GM21515 (cell line): Measurements from ENCODE around the gene CTNNA2.
"Not testable (repeated sequence)": the region's sequence is repeated elsewhere in the genome, so short reads cannot be mapped to it uniquely, and the experiment has no call there.

Source experiments
- ATAC-seq: cut with Tn5 transposase; IDR thresholded peaks from one replicate; pipeline ENCODE4 v1.9.1; 2021; ENCODE audit not compliant: unreplicated experiment

Gene CTNNA2

GRCh38 chr2:80014637-80015036, 501.8 kb downstream of the CTNNA2 start:
- no peak for ATAC-seq

GRCh38 chr2:80016171-80016570, 503.3 kb downstream of the CTNNA2 start:
- no peak for ATAC-seq

GRCh38 chr2:80019571-80020460, 507.0 kb downstream of the CTNNA2 start:
- no peak for ATAC-seq

- ATAC-seq: no peak
Observed at GRCh38 chr2:80022018-80022417, 509.2 kb downstream of the CTNNA2 start.

GRCh38 chr2:80026040-80026729, 513.3 kb downstream of the CTNNA2 start:
- no peak for ATAC-seq

- no peak for ATAC-seq
Observed at GRCh38 chr2:80028051-80028450, 515.2 kb downstream of the CTNNA2 start.

- no peak for ATAC-seq
Observed at GRCh38 chr2:80028584-80028983, 515.7 kb downstream of the CTNNA2 start.

GRCh38 chr2:80030135-80030534, 517.3 kb downstream of the CTNNA2 start:
- no peak for ATAC-seq

GRCh38 chr2:80032684-80033083, 519.8 kb downstream of the CTNNA2 start:
- not testable (repeated sequence) for ATAC-seq

GRCh38 chr2:80035749-80036285, 523.0 kb downstream of the CTNNA2 start:
- ATAC-seq: no peak

- ATAC-seq: no peak
Observed at GRCh38 chr2:80037310-80037709, 524.5 kb downstream of the CTNNA2 start.

- no peak for ATAC-seq
Observed at GRCh38 chr2:80040226-80040625, 527.4 kb downstream of the CTNNA2 start.

GRCh38 chr2:80042635-80043034, 529.8 kb downstream of the CTNNA2 start:
- ATAC-seq: no peak

GRCh38 chr2:80048296-80048695, 535.4 kb downstream of the CTNNA2 start:
- ATAC-seq: no peak

GRCh38 chr2:80050246-80050645, 537.4 kb downstream of the CTNNA2 start:
- ATAC-seq: no peak

- ATAC-seq: no peak
Observed at GRCh38 chr2:80053522-80054345, 540.9 kb downstream of the CTNNA2 start.

GRCh38 chr2:80054346-80054675, 541.5 kb downstream of the CTNNA2 start:
- no peak for ATAC-seq

- no peak for ATAC-seq
Observed at GRCh38 chr2:80057956-80058355, 545.1 kb downstream of the CTNNA2 start.

- no peak for ATAC-seq
Observed at GRCh38 chr2:80058562-80058961, 545.7 kb downstream of the CTNNA2 start.

GRCh38 chr2:80059447-80059846, 546.6 kb downstream of the CTNNA2 start:
- ATAC-seq: no peak

GRCh38 chr2:80061881-80062280, 549.0 kb downstream of the CTNNA2 start:
- no peak for ATAC-seq
